Putamen (tissue), 1 donor: ENCODE results near the gene FAAP100.
"Not testable (repeated sequence)": the region's sequence is repeated elsewhere in the genome, so short reads cannot be mapped to it uniquely, and the experiment has no call there.

Experiments used
- DNase-seq: peaks from one replicate; pipeline ENCODE4 v3.0.0-alpha.2; 2016; ENCODE audit warnings: low spot score

The FAAP100 gene

GRCh38 chr17:81537856-81538555, 14.1 kb downstream of the FAAP100 start:
- DNase-seq, result no peak

DNA sequence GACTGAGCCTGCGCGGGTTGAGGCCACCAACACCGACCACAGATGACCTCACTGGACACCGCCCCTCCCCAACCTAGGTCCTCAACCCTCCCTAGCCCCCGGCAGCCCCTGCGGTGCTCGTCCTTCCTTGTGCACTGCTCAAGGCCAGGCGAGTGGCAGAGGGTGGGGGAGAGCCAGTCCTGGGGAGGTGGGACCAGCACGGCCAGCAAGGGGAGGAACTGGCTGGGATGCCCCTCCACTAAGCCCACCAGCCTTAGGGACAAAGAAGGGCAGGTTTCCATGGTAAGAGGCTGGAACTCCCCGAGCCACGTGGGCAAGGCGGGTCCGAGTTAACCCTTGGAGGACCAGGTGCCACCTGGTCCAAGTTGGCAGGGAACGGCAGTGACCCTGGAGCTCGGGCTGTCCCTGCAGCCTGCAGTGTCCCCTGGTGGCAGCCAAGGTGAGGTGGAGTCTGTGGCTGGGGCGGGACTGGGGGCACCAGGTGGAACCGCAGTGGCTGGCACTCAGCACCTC, 14.8 kb downstream of the FAAP100 start:
- no peak for DNase-seq

- no peak for DNase-seq
Measured at GRCh38 chr17:81536299-81537290, 15.6 kb downstream of the FAAP100 start.

- DNase-seq, result no peak
Measured at GRCh38 chr17:81535480-81536298, 16.5 kb downstream of the FAAP100 start.

- no peak for DNase-seq
Measured at GRCh38 chr17:81535007-81535328, 17.2 kb downstream of the FAAP100 start.

DNA sequence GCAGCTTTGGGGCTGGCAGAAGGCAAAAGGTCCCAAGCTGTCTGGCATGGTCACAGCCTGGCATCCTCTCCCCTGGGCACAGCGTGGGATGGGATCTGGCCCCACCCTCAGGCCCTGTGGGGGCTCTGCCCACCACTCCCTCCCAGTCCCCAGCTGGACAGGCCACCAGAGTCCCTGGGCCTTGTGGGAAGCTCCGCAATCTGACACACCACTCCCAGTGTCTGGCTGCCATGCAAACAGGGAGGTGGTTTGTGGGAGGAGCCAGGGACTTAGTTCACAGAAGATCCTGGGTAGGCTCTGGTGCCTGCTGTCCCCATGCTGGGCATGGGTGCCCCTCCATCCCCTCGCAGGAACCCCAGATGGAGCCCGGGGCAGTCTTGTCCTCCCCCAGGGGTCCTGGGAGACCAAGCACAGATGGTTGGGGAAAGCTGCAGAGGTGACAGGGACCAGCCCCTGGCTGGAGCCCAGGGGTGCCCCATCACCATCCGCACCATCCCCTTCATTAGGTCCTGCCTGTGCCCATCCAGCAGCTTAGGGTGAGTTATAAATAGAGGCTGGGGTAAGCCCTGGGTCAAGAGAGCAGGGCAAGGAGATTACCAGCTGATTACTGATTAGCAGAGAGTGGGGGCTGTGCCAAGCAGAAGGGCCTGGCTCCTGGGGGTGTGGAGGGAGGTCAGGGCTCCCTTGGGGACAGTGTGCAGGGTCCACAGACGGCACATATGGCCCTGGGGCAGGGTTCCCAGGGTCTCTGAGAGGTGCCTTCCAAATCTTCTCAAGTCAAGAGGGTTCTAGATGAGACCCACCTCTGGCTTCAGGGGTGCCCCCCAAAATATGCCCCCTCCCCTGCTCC, 17.8 kb downstream of the FAAP100 start:
- no peak for DNase-seq

DNA sequence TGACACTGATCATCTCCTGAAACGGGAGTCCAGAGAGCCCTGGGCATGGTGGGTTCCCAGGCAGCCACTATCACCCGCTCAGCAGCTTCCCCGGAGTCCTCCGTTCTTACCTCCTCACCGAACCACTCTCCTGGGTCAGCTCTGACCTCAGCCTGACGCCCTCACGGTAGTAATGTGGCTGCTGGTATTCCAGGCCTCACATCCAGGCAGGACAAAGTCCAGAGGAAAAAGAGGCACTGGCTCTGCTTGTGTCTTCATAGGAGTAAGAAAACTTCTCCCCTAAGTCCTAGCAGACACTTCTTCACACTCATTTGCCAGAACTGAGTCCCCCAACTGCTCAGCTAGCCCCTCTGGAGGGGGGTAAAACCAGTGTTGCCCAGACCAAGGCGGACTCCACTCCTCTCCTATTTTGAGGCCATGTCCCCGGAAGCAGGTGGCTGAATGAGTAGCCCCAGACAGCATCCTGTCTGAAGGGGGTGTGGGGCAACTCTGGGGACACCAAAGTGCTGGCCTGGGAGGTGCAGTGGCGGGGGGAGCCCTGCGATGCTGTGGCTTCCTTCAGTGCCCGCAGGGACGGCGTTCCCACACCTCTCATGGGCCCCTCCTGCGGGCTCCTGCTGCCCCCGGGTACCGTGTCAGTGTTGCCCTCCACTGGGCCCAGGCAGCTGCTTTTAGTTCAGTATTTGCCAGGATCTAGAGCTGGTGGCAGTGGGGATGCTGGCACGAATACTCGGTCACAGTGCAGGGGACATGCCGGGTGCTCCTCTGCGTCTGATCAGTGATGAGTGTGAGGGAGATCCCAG, 18.6 kb downstream of the FAAP100 start:
- no peak for DNase-seq

DNA sequence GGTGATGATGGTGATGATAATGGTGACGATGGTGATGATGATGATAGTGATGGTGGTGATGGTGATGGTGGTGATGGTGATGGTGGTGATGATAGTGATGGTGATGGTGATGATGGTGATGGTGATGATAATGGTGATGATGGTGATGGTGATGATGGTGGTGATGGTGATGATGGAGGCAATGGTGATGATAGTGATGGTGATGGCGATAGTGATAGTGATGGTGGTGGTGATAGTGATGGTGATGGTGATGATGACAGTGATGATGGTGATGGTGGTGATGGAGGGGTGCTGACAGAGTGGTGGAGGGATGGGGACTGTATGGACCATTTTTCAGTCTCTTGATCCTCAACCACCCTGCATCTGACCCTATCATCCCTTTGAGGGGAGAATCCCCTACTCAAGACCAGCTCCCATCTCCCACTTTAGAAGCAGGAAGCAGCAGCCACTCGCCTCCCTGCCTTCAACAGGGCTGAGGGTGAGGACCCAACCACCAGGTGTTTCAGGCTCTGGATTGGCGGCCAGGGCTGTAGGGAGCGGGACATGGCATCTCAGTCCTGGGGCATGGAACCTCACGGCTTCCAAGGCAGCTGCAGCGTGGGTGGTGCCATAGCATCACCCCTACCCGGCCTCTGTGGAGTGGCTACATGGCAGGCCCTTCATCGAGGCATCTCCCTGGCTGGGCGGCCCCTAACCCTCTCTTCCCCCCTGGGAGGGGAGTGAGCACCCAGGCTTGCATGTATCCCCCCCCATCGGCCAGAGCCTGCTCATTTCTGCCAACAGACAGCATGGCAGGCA, 19.5 kb downstream of the FAAP100 start:
- DNase-seq, result no peak

- not testable (repeated sequence) for DNase-seq
Measured at GRCh38 chr17:81531998-81532404, 20.2 kb downstream of the FAAP100 start.

GRCh38 chr17:81531013-81531412, 21.1 kb downstream of the FAAP100 start:
- not testable (repeated sequence) for DNase-seq

DNA sequence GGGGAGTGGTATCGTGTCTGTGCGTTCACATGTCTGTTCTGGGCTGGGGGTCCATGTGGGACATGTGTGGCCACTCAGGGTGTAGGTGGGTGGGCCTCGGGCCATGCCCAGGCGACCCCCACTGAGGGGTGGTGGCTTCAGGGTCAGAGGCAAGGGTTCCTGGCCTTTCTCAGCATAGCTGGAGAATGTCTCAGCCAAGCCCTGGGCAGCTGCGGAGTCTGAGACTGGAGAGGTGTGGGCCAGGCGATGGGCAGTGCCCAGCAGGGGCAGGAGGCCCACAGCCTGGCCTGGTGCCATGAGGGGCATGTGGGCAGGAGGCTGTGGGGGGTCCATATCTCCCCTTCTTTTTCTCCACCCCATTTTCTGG, 22.7 kb downstream of the FAAP100 start:
- DNase-seq, result no peak

DNA sequence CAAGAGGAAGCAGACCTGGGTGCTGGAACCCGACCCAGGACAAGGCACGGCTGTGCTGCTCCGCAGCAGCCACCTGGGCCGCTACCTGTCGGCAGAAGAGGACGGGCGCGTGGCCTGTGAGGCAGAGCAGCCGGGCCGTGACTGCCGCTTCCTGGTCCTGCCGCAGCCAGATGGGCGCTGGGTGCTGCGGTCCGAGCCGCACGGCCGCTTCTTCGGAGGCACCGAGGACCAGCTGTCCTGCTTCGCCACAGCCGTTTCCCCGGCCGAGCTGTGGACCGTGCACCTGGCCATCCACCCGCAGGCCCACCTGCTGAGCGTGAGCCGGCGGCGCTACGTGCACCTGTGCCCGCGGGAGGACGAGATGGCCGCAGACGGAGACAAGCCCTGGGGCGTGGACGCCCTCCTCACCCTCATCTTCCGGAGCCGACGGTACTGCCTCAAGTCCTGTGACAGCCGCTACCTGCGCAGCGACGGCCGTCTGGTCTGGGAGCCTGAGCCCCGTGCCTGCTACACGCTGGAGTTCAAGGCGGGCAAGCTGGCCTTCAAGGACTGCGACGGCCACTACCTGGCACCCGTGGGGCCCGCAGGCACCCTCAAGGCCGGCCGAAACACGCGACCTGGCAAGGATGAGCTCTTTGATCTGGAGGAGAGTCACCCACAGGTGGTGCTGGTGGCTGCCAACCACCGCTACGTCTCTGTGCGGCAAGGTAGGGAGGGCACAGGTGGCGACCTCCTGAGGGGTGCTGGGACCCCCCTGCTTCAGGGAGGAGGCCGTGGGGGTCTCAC, 23.3 kb downstream of the FAAP100 start:
- DNase-seq, result no peak

GRCh38 chr17:81528384-81528650, 23.8 kb downstream of the FAAP100 start:
- DNase-seq, result no peak

- DNase-seq, result no peak
Measured at GRCh38 chr17:81527591-81528383, 24.4 kb downstream of the FAAP100 start, which contains the start of gene FSCN2. FSCN2 (plus strand) TSS chr17:81528377; CDS start chr17:81528532, 155 bp downstream.

- DNase-seq, result no peak
Measured at GRCh38 chr17:81526662-81527571, 25.2 kb downstream of the FAAP100 start.

DNA sequence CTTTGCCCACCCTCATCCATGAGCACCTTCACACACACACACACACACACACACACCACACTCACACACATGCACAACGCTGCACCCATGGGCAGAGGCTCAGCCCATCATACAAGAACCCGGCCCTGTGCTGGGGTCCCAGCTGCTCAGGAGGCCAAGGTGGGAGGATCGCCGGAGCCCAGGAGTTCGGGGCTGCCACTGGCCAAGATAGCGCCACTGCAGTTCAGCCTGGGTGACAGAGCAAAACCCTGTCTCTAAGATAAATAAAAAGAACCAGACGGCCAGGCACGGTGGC, 27.3 kb downstream of the FAAP100 start:
- DNase-seq, result no peak
